Effector memory CD4-positive, alpha-beta T cell (primary cell): ENCODE results near the gene ERBB4.
"Not testable (repeated sequence)": the region's sequence is repeated elsewhere in the genome, so short reads cannot be mapped to it uniquely, and the experiment has no call there.

ENCODE experiments used
- DNase-seq, 3 donors: peaks; one replicate each; pipeline ENCODE4 v3.0.0-alpha.2; 2020
- H3K27ac ChIP-seq: 2 replicates; pipeline ENCODE4 v1.7.0; 2013; ENCODE audit warnings: mild to moderate bottlenecking, low read length, moderate library complexity; ENCODE audit not compliant: insufficient read depth, poor library complexity, severe bottlenecking
- H3K27me3 ChIP-seq: replicated peaks from 2 replicates; pipeline ENCODE4 v1.7.0; 2013; ENCODE audit warnings: mild to moderate bottlenecking, low read length; ENCODE audit not compliant: insufficient read depth, control insufficient read depth, poor library complexity, severe bottlenecking
- H3K36me3 ChIP-seq: 2 replicates; pipeline ENCODE4 v1.7.0; 2013; ENCODE audit warnings: mild to moderate bottlenecking, low read length, moderate library complexity; ENCODE audit not compliant: control insufficient read depth, insufficient read depth
- H3K4me1 ChIP-seq: 2 replicates; pipeline ENCODE4 v1.7.0; 2013; ENCODE audit warnings: low read length, mild to moderate bottlenecking; ENCODE audit not compliant: control insufficient read depth, insufficient read depth, poor library complexity, severe bottlenecking
- H3K4me3 ChIP-seq: 2 replicates; pipeline ENCODE4 v1.7.0; 2013; ENCODE audit warnings: low read length, low read depth, mild to moderate bottlenecking; ENCODE audit not compliant: insufficient read depth, poor library complexity, severe bottlenecking
- H3K9me3 ChIP-seq: 2 replicates; pipeline ENCODE4 v1.7.0; 2013; ENCODE audit warnings: mild to moderate bottlenecking, low read length, moderate library complexity; ENCODE audit not compliant: control insufficient read depth

The ERBB4 gene

DNA sequence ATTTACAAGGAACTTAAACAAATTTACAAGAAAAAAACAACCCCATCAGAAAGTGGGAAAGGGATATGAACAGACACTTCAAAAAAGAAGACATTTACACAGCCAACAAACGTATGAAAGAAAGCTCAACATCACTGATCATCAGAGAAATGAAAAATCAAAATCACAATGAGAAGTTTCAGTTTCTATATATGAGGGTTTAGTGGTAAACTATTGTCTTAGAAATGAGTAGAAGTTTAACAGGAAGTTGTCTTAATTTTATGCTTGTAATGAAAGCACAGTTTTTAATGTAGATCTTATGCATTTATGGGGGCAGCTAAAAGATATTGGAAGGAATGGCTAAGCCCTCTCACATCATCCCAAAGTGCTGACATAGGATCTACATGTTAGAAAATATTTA lies 325.4 kb downstream of the ERBB4 start:
- Histone ChIP-seq H3K4me3 (no peak overlapping the region), H3K27me3 (no peaks in the 10 kb centered on the region), H3K27ac (no peak overlapping the region), H3K4me1 (no peaks in the 10 kb centered on the region), H3K36me3 (no peaks in the 10 kb centered on the region), H3K9me3 (no peaks in the 10 kb centered on the region)
- DNase-seq, result no peak

DNA sequence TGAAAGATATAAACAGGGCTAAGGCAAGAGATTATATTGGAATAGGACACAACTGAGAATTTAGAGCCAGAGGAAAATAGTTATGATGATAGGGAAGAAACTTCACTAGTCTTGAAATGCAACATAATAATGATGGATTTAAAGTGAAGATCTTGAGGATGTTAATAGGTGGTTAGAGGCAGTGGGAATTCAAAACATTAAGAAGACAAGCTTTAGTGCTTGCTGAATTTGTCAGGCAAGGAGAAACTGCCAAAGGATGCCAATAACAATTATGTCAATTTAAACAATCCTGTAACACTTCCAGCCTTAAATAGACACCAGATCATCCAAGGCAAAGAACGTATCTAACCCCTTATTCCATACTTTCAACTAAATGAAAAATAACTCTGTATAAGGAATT lies 330.1 kb downstream of the ERBB4 start:
- no peaks in the 10 kb centered on the region for H3K9me3 ChIP-seq
- no peaks in the 10 kb centered on the region for H3K4me1 ChIP-seq
- DNase-seq, result no peak
- no peak overlapping the region for H3K4me3 ChIP-seq
- no peak overlapping the region for H3K27ac ChIP-seq
- H3K36me3 ChIP-seq, result no peaks in the 10 kb centered on the region
- no peaks in the 10 kb centered on the region for H3K27me3 ChIP-seq

DNA sequence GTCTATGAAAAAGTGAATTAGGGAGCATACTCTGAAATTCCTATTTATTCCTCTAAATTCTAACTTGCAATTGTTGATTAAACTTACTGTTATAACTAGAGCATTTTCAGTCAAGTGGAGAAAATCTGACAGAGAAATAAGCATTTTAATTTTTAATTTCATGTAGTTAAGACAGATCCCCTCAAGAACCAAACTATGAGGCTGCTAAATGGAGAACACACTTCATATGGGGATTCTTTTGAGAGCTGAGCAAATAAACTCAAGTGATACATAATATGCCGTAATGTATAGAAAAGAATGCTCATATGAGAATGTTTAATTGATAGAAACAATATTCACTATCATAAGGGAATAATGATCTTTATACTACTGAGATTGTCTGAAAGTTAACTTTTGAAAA lies 340.8 kb downstream of the ERBB4 start:
- Histone ChIP-seq H3K9me3 (no peaks in the 10 kb centered on the region), H3K4me1 (no peaks in the 10 kb centered on the region), H3K27me3 (no peaks in the 10 kb centered on the region), H3K4me3 (no peak overlapping the region), H3K27ac (no peak overlapping the region), H3K36me3 (no peaks in the 10 kb centered on the region)
- no peak for DNase-seq

DNA sequence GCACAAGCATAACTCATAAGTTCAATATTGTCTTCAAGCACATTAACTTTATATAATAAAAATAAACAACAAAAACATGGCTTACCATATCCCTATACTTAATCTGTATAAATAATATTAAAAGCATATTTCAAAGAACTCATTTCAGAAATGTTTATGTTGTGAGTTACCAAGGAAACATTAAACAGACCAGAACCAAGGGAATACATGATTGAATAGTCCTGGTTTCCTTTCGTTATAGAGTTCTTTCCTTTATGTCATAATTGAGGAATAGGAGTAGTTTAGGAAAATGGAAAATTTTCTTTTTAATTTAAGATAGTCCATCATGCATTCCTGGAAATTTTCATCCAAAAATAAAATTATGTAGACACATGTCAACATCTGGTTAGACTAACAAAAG lies 343.0 kb downstream of the ERBB4 start:
- Histone ChIP-seq H3K4me1 (no peaks in the 10 kb centered on the region), H3K27ac (no peak overlapping the region), H3K4me3 (no peak overlapping the region), H3K9me3 (no peaks in the 10 kb centered on the region), H3K36me3 (no peaks in the 10 kb centered on the region), H3K27me3 (no peaks in the 10 kb centered on the region)
- no peak for DNase-seq

DNA sequence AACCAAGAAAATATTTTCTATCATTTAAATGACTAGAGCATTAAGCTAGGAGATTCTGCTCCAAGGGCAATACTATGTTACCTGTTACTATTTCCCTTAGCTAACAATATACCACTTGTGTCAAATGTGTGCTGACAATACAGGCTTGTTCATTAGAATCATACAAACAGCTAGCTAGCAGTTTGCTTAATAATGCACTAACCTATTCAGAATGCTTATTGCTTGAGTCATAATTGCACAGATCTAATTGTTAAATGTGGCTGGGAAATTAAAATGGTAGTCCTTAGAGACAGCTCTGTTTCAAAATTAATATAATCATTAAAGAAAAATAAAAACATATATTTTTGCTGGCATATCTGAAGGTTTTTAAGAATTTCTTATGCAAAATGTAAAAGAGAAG lies 344.2 kb downstream of the ERBB4 start:
- Histone ChIP-seq H3K27ac (no peak overlapping the region), H3K4me3 (no peak overlapping the region), H3K27me3 (no peaks in the 10 kb centered on the region), H3K4me1 (no peaks in the 10 kb centered on the region), H3K9me3 (no peaks in the 10 kb centered on the region), H3K36me3 (no peaks in the 10 kb centered on the region)
- no peak for DNase-seq

DNA sequence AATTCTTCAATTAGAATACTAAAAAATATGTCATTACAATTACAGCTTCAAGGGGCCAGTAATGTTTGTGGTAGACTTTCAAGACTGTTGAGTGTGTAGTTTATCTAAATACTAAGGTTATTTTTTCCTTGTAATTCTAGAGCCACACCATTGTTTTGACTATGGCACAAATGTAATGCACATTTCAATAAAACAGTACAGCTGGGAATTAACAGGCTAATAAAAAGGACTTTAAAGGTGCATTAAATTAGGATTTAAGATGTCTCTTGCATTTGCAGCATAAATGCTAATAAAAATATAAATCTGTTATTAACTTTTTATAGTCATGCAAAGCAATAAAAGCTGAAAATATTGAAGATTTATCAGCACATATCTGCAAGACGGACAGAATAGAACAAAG lies 344.8 kb downstream of the ERBB4 start:
- Histone ChIP-seq H3K27me3 (no peaks in the 10 kb centered on the region), H3K4me1 (no peaks in the 10 kb centered on the region), H3K4me3 (no peak overlapping the region), H3K27ac (no peak overlapping the region), H3K9me3 (no peaks in the 10 kb centered on the region), H3K36me3 (no peaks in the 10 kb centered on the region)
- DNase-seq, result no peak

DNA sequence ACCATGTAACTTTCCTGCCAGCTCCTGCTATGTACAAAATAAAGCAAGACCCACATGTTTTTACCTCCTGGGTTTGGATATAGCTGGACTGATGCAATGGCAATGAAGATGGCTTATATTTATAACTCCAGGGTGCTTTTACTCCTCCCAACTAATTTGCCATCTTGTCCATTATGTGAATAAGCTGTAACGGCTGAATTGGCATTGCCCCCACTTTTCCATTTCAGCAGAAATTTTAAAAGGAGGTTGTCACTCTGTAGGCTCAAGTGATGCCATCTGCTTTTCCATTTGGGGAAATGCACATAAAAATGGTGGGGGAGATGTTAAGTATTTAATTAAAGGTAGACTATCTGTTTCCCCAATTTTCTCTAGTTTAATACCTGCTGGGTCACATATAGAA lies 345.5 kb downstream of the ERBB4 start:
- Histone ChIP-seq H3K27me3 (no peaks in the 10 kb centered on the region), H3K27ac (no peak overlapping the region), H3K36me3 (no peaks in the 10 kb centered on the region), H3K9me3 (no peaks in the 10 kb centered on the region), H3K4me3 (no peak overlapping the region), H3K4me1 (no peaks in the 10 kb centered on the region)
- no peak for DNase-seq

DNA sequence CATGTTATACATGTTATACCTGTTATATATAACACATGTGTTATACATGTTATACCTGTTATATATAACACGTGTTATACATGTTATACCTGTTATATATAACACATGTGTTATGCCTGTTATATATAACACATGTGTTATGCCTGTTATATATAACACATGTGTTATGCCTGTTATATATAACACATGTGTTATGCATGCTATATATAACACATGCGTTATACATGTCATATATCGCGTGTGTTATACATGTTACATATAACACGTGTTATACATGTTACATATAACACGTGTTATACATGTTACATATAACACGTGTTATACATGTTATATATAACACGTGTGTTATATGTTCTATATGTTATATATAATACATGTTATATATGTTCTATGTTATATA lies 347.2 kb downstream of the ERBB4 start:
- not testable (repeated sequence) for H3K4me3 ChIP-seq, H3K4me1 ChIP-seq, H3K27me3 ChIP-seq, DNase-seq, H3K36me3 ChIP-seq, H3K27ac ChIP-seq, H3K9me3 ChIP-seq

DNA sequence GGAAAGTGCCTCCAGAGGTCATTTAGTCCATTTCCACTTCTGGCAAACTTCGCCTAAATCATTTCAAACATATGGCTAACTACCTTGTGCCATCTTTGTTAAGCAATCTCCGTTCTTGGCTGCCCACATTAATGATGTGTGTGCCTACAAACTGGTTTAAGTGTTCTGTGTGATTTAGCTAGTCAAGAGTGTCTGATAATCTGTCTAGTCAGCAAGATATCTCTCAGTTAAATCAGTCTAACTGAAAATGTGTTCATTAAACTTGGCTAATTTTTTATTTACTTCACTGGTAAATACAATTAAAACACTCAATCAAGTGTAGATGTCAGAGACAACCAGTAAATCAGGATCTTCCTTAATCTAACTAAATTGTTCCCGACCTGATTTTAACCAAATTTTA lies 352.4 kb downstream of the ERBB4 start:
- no peak overlapping the region for H3K27ac ChIP-seq
- H3K4me3 ChIP-seq, result no peak overlapping the region
- DNase-seq, result no peak
- H3K4me1 ChIP-seq, result no peaks in the 10 kb centered on the region
- no peaks in the 10 kb centered on the region for H3K36me3 ChIP-seq
- no peaks in the 10 kb centered on the region for H3K9me3 ChIP-seq
- no peaks in the 10 kb centered on the region for H3K27me3 ChIP-seq

DNA sequence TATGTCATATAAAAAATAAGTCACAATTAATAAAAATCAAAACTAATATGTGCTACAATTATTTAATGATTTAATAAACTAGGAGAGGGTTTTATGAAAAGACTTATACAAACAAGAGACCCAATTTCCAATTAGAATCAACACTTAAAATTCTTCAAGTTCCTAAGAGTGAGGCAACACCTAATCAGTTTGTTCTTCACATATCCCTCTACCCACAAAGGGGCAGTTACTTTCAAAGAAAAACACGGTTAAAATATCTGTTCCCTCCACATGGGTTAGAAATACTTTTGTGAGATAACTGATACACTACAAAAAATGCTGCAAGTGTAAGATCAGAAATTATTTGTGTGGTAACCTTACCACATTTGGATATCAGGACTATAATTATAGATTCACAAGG lies 357.0 kb downstream of the ERBB4 start:
- Histone ChIP-seq H3K27me3 (no peaks in the 10 kb centered on the region), H3K9me3 (no peaks in the 10 kb centered on the region), H3K36me3 (no peaks in the 10 kb centered on the region), H3K4me3 (no peak overlapping the region), H3K4me1 (no peaks in the 10 kb centered on the region), H3K27ac (no peak overlapping the region)
- no peak for DNase-seq
